ENCODE results near the gene TMEM30B.
A peak's percentile ranks its signal among the peaks of the same experiment; 100 is the strongest.

TMEM30B gene

GRCh38 chr14:61297581-61297980, 16.4 kb upstream of the TMEM30B start:
- no peak for DNase-seq

DNA sequence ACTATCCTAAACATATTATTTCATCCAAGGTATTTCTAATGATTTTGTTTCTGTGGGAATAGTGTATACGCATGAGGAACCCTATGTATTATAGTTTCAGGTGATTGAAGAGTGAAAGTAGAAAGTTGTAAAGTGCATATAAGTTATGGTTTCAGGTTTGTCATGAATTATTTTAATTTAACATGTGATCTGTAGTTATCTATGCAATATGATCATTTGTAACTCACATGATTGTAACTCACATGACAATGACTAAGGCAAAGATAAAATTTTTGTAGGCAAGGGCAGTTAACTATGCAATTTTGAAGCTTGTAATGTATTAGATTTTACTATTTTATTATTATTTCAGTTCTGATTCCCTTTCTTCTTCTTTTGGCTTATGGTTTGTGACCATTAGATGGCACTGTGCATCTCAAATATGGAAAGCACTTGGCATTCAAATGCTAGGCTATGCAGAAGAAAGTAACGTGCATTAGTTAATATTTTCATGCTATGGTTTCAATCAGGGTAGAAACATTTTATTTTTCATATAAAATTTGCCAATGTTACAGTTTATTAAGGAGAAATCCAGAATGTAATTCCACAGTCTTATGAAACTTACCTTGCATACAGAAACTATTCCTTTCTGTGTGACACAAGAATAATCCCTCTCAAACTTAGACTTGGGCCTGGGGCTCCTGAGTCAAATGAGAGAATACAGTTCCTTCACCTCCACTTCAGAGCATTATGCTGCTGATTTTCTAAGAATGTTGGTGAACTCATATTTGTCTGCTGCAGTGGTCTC, 15.8 kb upstream of the TMEM30B start:
- no peak for DNase-seq

- no peak for DNase-seq
Observed at GRCh38 chr14:61296151-61296550, 15.0 kb upstream of the TMEM30B start.

DNA sequence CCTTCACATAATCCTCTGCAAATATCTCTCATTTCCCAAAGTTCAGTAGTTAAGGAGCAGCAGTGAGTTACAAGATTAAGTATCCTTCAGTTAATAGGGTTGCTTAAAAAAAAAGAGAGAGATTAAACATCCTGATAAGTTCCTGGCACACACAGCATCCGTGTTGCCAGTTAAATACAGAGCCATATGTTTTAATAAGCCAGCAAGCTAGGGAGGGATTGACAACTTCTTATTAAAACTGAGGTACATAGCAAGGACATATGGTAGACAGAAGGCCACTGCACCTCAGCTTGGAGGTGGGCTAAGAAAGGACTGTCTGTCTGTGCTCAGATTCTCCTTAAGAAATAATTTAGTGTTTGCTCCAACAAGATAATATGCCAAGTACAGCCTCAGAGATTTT, 9.6 kb upstream of the TMEM30B start:
- no peak for DNase-seq

DNA sequence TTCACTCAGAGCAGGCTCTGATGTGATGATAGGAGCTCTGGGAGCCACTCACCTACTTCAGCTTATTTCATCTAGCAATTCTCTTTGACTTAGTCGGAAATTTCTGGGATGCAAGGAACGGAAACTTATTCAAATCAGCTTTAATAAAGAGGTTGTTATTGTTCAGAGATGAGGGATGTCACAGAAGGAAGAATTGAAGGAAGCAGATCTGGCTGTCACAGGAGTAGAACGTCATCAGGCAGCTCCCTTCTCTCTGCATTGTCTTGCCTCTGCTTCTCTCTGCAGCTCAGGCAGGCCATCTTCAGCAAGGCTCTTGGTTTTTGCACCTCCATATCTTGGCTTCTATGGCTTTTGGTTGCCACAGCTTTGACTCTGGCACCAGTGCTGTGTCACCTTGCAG, 7.6 kb upstream of the TMEM30B start:
- no peak for DNase-seq

DNA sequence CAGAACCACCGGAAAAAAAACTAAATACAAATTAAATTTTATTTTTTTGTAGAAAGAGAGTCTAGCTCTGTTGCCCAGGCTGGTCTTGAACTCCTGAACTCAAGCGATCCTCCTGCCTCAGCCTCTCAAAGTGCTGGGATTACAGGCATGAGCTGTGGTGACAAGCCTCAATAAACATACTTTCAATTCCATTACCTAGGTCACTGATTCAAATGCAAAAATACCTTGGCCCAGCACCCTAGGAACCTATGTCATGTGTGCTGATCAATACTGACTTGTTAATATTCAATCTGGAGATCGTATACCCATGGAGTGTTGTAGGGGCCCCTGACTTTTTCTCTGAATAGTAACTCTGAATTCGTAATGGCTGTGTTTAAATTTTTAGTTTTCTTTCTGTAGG, 7.1 kb upstream of the TMEM30B start:
- DNase-seq: no peak

DNA sequence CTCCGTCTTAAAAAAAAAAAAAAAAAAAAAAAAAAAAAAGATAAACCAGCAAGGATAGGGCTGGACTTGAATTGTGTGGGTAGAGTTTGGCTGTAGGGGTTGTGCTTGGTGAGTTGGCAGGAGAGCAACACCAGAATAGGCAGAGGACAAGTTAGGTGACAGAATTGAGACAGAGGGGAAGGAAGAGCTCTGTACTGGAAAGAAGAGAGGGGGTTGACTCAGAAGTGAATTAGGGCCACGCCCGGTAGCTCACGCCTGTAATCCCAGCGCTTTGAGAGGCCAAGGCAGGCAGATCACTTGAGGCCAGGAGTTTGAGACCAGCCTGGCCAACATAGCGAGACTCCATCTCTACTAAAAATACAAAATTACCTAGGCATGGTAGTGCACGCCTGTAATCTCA, 6.1 kb upstream of the TMEM30B start:
- DNase-seq: no peak

DNA sequence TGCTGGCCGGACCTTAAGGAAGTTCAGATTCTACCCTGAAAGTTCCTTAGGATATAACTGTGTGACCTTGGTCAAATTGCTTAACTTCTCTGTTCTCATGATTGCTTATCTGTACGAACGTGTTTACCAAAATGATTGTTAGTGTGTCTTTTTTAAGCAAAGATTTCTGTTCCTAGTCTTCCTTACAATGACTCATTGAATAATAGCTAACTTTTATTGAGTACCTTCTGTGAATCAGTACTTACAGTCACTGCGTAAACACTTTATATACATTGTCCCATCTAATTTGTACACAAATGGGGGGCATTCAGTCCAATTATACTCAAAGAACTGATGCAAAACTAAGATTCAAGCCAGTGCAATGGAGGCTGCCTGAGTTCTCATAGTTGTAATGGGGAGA, 4.2 kb upstream of the TMEM30B start:
- DNase-seq: no peak

GRCh38 chr14:61284001-61284400, 2.9 kb upstream of the TMEM30B start:
- DNase-seq: no peak

DNA sequence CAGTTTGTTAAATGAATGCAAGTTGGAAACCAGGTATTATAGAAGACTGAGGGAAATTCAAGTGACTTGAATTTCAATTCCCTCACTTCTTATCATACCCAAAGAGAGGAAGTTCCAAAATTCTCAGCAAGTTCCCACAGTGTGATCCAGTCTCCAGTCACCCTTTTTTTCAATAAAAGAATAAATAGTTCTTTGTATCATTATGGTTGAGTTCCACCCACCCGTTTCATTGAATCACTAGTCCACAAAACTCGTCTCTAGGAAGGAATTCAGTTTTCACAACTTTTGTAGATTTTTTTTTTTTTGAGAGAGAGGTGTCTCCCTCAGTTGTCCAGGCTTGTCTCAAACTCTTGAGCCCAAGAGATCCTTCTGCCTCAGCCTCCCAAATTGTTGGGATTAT, 1.6 kb upstream of the TMEM30B start:
- DNase-seq: no peak

DNA sequence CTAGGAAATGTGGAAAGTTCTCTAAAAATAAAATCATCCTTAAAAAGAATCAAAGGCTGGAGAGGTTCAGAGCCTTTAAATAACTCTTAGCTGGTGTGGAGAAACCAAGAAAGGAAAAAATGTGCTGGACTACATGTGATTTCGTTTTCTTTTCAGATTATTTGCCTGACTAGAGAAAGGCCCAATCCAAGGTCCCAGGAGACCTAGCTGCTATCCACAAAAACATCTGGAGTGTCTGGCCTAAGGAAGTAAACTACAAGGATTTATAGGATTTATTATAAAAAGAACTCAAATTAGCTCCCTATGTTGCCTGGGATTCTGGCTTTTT, 774 bp upstream of the TMEM30B start:
- DNase-seq: no peak

- DNase-seq: peak; percentile 77
Observed at GRCh38 chr14:61280526-61281185, 482 bp downstream of the TMEM30B start.

- DNase-seq: peak; percentile 34 to 37
Observed at GRCh38 chr14:61280092-61280525, 1.0 kb downstream of the TMEM30B start.

DNA sequence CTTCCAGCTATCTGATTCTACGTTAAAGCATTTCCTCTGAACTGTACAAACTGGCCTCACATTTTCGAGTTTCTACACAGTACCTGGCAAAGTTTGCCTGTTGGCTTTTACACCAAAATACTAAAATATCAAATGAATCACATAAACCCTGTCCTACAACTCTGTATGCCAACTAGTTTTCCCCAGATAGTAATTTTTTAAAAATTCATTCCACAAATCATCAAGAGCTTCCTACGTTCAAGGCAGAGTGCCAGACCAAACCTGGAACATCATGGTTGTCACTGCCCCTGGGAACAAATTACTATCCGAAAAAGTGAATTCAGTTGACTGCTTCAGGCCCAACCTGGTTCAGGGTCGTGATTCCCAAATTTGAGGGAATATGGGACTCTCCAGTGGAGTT, 2.1 kb downstream of the TMEM30B start:
- no peak for DNase-seq

DNA sequence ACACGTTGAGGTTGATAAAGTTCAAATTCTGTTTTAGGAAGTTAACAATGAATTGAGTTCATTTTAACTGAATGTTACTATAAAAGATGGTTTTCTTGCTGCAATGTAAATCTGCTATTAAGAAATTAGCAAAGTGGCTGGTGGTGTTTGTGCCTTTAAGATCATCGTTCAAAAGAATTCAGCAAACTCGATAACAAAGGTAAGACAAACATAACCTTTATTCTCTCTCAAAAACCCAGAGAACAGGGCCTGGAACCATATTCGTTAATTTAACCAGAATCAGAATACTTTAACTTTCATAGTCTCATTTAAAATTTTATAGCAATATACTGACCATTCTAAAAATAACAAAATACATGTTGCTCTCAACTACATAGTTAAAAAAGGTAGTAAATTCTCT, 3.4 kb downstream of the TMEM30B start:
- no peak for DNase-seq

- DNase-seq: no peak
Observed at GRCh38 chr14:61277232-61277631, 3.9 kb downstream of the TMEM30B start.

GRCh38 chr14:61271552-61271951, 9.6 kb downstream of the TMEM30B start:
- DNase-seq: no peak

GRCh38 chr14:61270714-61271113, 10.4 kb downstream of the TMEM30B start:
- DNase-seq: no peak

DNA sequence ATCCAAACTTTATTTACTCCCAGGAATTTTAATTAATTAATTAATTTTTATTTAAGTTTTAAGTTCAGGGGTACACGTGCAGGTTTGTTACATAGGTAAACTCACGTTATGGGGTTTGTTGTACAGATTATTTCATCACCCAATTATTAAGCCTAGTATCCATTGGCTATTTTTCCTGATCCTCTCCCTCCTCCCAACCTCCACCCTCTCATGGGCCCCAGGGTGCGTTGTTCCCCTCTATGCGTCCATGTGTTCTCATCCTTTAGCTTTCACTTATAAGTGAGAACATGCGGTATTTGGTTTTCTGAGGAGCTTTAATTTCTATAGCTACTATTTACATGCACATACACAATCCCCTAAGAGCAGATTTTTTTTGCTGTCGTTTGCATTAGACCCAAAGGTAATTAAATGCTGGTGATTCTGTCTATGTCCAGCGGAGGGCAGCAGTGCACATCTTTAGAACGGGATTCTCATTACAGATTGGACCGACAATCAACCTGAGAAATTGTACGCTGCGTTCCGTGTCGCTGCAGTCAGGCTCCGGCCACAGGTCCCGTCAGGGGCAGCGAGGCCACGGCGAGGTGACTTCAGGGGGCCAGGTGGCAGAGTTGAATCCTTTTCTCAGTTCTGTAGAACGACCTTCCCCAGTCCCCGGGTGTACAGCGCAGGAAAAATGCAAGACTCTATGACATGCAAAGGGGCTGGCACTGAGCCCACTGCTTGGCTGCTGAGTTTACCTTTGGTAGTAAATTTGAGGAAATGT, 11.6 kb downstream of the TMEM30B start:
- peak; percentile 76 to 77 for DNase-seq

GRCh38 chr14:61268812-61269211, 12.3 kb downstream of the TMEM30B start:
- no peak for DNase-seq

DNA sequence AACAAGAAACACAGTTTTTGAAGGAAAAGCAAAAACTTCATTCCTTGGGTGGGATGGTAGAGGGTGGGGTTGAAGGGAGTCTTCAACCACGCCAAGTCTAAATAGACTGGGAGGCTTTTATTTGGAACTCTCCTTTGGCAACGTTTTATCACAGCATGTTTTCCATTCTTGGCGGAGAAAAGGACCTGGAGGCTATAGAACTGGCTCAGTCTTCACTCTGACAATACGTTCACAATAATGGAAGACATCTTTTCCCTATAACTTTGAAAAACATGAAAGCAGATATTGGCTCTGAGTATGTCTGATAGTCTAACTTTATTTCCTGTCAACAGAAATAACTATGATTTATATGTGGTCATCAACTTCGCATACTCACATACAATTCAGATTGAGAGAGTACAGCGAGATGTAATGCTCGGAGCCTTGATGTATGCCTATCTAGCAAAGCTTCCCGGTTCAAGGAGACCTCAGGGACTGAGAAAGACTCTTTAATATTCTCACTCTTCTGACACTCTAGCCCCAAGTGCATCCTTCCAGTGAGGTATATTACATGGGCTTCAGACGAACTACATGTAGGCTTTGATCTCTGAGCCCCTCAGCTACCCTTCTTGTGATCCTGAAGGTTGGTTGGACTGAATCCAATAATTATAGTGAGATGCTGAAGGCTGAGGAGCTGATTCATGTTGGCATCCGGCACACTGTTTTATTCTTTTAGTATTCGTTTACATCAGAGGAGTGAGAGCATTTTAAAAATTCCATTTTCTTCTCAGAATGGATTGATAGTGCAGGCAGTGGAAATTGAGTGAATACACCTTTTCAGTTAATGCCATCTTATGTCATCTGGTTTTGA, 14.0 kb downstream of the TMEM30B start:
- DNase-seq: no peak

DNA sequence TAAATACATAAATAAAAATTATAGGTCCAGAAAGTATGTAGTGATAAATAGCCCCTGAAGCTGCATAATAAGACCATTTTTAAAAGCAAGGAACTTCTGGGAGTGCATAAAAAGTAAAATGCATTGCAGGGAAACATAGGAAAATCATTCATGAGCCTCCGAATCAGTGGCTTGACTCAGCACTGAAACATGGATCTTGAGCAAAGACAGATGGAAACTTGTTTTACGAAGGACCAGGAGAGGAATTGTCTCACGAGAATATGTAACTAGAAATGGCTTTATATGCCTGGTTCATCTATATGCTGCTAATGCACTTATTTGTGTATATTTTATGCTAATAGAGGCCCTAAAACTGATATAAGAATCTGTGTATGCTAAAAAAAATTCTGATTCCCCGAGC, 14.7 kb downstream of the TMEM30B start:
- DNase-seq: no peak

GRCh38 chr14:61264651-61265050, 16.5 kb downstream of the TMEM30B start:
- DNase-seq: no peak
